Gastrocnemius medialis (tissue), 4 donors: Measurements from ENCODE around the gene KRT86. TPM values are rescaled to one million over a fixed set of nuclear protein-coding genes. Genes with fewer than 3 reads are reported as not detected.
A peak's percentile ranks its signal among the peaks of the same experiment; 100 is the strongest.

ENCODE experiments used
- ATAC-seq, 2 donors: fragments of 150-250 bp; one replicate each; pipeline ENCODE4 v1.9.1; 2016
- DNase-seq, 2 donors: peaks; one replicate each; pipeline ENCODE4 v3.0.0-alpha.2; 2019
- H3K27ac ChIP-seq, 4 donors: fragments of 200-600 bp; sonication (generic); 1 replicate in 1 of 4; 2 replicates in 3 of 4; pipeline ENCODE4 v1.5.1; 2016 to 2018; ENCODE audit warnings: mild to moderate bottlenecking in 2 of 4, moderate library complexity in 1 of 4
- H3K27me3 ChIP-seq, 3 donors: fragments of 200-600 bp; sonication (generic) in 2 of 3; 1 replicate in 1 of 3; 2 replicates in 2 of 3; pipeline versions ENCODE4 v1.5.1 to v1.6.0; 2016 to 2019; ENCODE audit warnings: mild to moderate bottlenecking in 1 of 3, moderate library complexity in 1 of 3
- H3K36me3 ChIP-seq, 2 donors: fragments of 200-600 bp; sonication (generic) in 1 of 2; one replicate each; pipeline ENCODE4 v1.5.1; 2017 to 2018
- H3K4me1 ChIP-seq, 2 donors: fragments of 200-600 bp; sonication (generic) in 1 of 2; one replicate each; pipeline ENCODE4 v1.5.1; 2016 to 2017; ENCODE audit warnings: mild to moderate bottlenecking in 2 of 2
- H3K4me3 ChIP-seq, 4 donors: fragments of 200-600 bp; sonication (generic) in 3 of 4; 1 replicate in 1 of 4; 2 replicates in 3 of 4; pipeline ENCODE4 v1.5.1; 2016 to 2019; ENCODE audit warnings: mild to moderate bottlenecking in 2 of 4
- H3K9me3 ChIP-seq, 3 donors: fragments of 200-600 bp; sonication (generic) in 2 of 3; 1 replicate in 1 of 3; 2 replicates in 2 of 3; pipeline ENCODE4 v1.5.1; 2016 to 2019
- CTCF ChIP-seq, 5 experiments: fragments of 450-650 bp in 3 of 5; fragments of 200-600 bp in 2 of 5; sonication (generic) in 2 of 5; IDR thresholded peaks in 4 of 5; conservative IDR thresholded peaks in 1 of 5; 1 replicate in 4 of 5; 2 replicates in 1 of 5; pipeline ENCODE4 v1.5.1; 2016 to 2019; ENCODE audit warnings: antibody characterized with exemption in 5 of 5, mild to moderate bottlenecking in 3 of 5, moderate library complexity in 3 of 5
- POLR2A ChIP-seq, 2 donors: fragments of 450-650 bp; IDR thresholded peaks; one replicate each; pipeline ENCODE4 v1.6.1; 2017; ENCODE audit warnings: antibody characterized with exemption in 2 of 2, mild to moderate bottlenecking in 2 of 2, moderate library complexity in 2 of 2
- in situ Hi-C, 4 donors: fragments of 200-750 bp; cut with MboI; loops; one replicate each; pipeline versions ENCODE4 v1.15.0 to v1.8.0; 2017; ENCODE audit warnings: low sequenced_read_pairs in 4 of 4
- intact Hi-C: fragments of 100-400 bp; cut with DNase I; formaldehyde crosslinking; loops from one replicate; pipeline ENCODE4 v1.15.1; 2023; ENCODE audit warnings: low total_unique reads
- total RNA-seq, 4 donors: library from RNA; depleted of rRNA; stranded (reverse); fragments of >200 nt; gene quantifications; one replicate each; pipeline versions ENCODE4 v1.1.0 to v1.2.3, GENCODE V29; 2016

KRT86 gene
- total RNA-seq, 4 donors from 2014 or later, result 0.24 TPM; not detected in 3

GRCh38 chr12:52268212-52268611, 6.2 kb upstream of the KRT86 start:
- ATAC-seq (no peak), DNase-seq (peak in 1 of 2 donors; percentile 2)
- in situ Hi-C loops (no loop called here), intact Hi-C loops (no loop called here)
- no peak overlapping the region for H3K4me3 ChIP-seq
- H3K36me3 ChIP-seq, result no peaks in the 10 kb centered on the region
- H3K9me3 ChIP-seq, result no peaks in the 10 kb centered on the region
- TF ChIP-seq POLR2A (IDR thresholded peaks at IDR 0.05), result no peak
- TF ChIP-seq CTCF (IDR thresholded peaks at IDR 0.05 in 4 of 5, conservative IDR thresholded peaks at IDR 0.05 in 1 of 5), result no peak
- H3K27ac ChIP-seq, result no peak overlapping the region
- no peaks in the 10 kb centered on the region for H3K27me3 ChIP-seq
- no peaks in the 10 kb centered on the region for H3K4me1 ChIP-seq

GRCh38 chr12:52270541-52271070, 3.8 kb upstream of the KRT86 start:
- Histone ChIP-seq H3K4me1 (no peaks in the 10 kb centered on the region), H3K9me3 (no peaks in the 10 kb centered on the region), H3K36me3 (no peaks in the 10 kb centered on the region), H3K4me3 (no peak overlapping the region), H3K27ac (no peak overlapping the region), H3K27me3 (no peaks in the 10 kb centered on the region)
- TF ChIP-seq CTCF (IDR thresholded peaks at IDR 0.05 in 4 of 5, conservative IDR thresholded peaks at IDR 0.05 in 1 of 5) (no peak), POLR2A (IDR thresholded peaks at IDR 0.05) (no peak)
- intact Hi-C loops, result no loop called here
- DNase-seq (no peak), ATAC-seq (no peak)
- in situ Hi-C loops, result no loop called here

- Histone ChIP-seq H3K27me3 (no peaks in the 10 kb centered on the region), H3K9me3 (no peaks in the 10 kb centered on the region), H3K36me3 (no peaks in the 10 kb centered on the region), H3K4me1 (no peaks in the 10 kb centered on the region), H3K4me3 (no peak overlapping the region), H3K27ac (no peak overlapping the region)
- DNase-seq (no peak), ATAC-seq (no peak)
- in situ Hi-C loops, result no loop called here
- TF ChIP-seq POLR2A (IDR thresholded peaks at IDR 0.05), result no peak
- no peak for TF ChIP-seq CTCF (IDR thresholded peaks at IDR 0.05 in 4 of 5, conservative IDR thresholded peaks at IDR 0.05 in 1 of 5)
- intact Hi-C loops, result no loop called here
Measured at GRCh38 chr12:52271158-52271557, 3.3 kb upstream of the KRT86 start.

- H3K27me3 ChIP-seq, result no peaks in the 10 kb centered on the region
- no peaks in the 10 kb centered on the region for H3K9me3 ChIP-seq
- no peak for TF ChIP-seq POLR2A (IDR thresholded peaks at IDR 0.05)
- TF ChIP-seq CTCF (IDR thresholded peaks at IDR 0.05 in 4 of 5, conservative IDR thresholded peaks at IDR 0.05 in 1 of 5), result no peak
- DNase-seq (no peak), ATAC-seq (no peak)
- no peaks in the 10 kb centered on the region for H3K36me3 ChIP-seq
- intact Hi-C loops (no loop called here), in situ Hi-C loops (loop anchor here in 1 of 4 donors (5.0 kb wide), 1 partner anchor 118 kb away; no protein-coding TSS in a partner anchor)
- peaks cover 15% of the 10 kb centered on the region in 2 donors for H3K4me1 ChIP-seq
- H3K4me3 ChIP-seq, result no peak overlapping the region
- no peak overlapping the region for H3K27ac ChIP-seq
Measured at GRCh38 chr12:52275686-52276085, 1.2 kb downstream of the KRT86 start.
